HepG2 (cell line): ENCODE measurements around the gene SLC30A4. TPM values are rescaled to one million over a fixed set of nuclear protein-coding genes. Genes with fewer than 3 reads are reported as not detected.

Experiments
- ATAC-seq: fragments of 200-7000 bp; cut with Tn5 transposase; 3 replicates; pipeline ENCODE4 v1.9.1; 2020; ENCODE audit warnings: mild to moderate bottlenecking, moderate library complexity
- BruUV-seq: library from RNA; stranded (reverse); fragments of 400-500 nt; replicated peaks from 2 replicates; lab custom pipeline; 2021; lab: Mats Ljungman, UMichigan
- CTCF ChIA-PET: fragments of 300-600 bp; formaldehyde crosslinking; extraction: SDS; loops from one replicate; lab custom pipeline; 2021; ENCODE audit warnings: low total read pairs, inconsistent platforms, low intra/inter-chr PET ratio; lab: Yijun Ruan, JAX
- POLR2A ChIA-PET: fragments of 350-600 bp; sonication (Branson Sonifier 250); formaldehyde crosslinking; loops from one replicate; lab custom pipeline; 2020; ENCODE audit warnings: antibody characterized with exemption, inconsistent platforms; lab: Yijun Ruan, JAX
- DNase-seq: peaks from one replicate; pipeline ENCODE4 v3.0.0-alpha.2; 2015; ENCODE audit warnings: low spot score
- FAIRE-seq: peaks from 3 replicates; lab custom pipeline; 2011; peaks lifted over from hg19 to GRCh38; lab: Jason Lieb, UNC
- H2AFZ ChIP-seq: one replicate; pipeline ENCODE4 v1.6.1; 2011; ENCODE audit warnings: low read length, inconsistent platforms
- H3K27ac ChIP-seq: fragments of 300-600 bp; 3 replicates; pipeline ENCODE4 v1.8.0; 2011; ENCODE audit warnings: mixed run types, mild to moderate bottlenecking, mixed read lengths, low read length, inconsistent platforms; ENCODE audit not compliant: insufficient read depth; ENCODE audit errors: extremely low read length
- H3K27me3 ChIP-seq, 2 experiments: fragments of 200-600 bp in 1 of 2; 2 replicates in 1 of 2; 3 replicates in 1 of 2; pipeline versions ENCODE4 v1.6.0 to v1.8.0; 2011; ENCODE audit warnings: low read length in 2 of 2, mild to moderate bottlenecking in 2 of 2, moderate library complexity in 2 of 2, inconsistent platforms in 1 of 2; ENCODE audit not compliant: insufficient read depth in 2 of 2, control insufficient read depth in 1 of 2
- H3K36me3 ChIP-seq, 2 experiments: fragments of 200-600 bp in 1 of 2; replicated peaks in 1 of 2; 2 replicates in 1 of 2; 3 replicates in 1 of 2; pipeline versions ENCODE4 v1.5.1 to v1.8.0; 2011; ENCODE audit warnings: low read length in 2 of 2, inconsistent platforms in 1 of 2; ENCODE audit not compliant: insufficient read depth in 2 of 2, control insufficient read depth in 1 of 2
- H3K4me1 ChIP-seq: 2 replicates; pipeline ENCODE4 v1.5.1; 2012; ENCODE audit warnings: low read length, inconsistent platforms; ENCODE audit not compliant: insufficient read depth
- H3K4me2 ChIP-seq: 2 replicates; pipeline ENCODE4 v1.6.0; 2011; ENCODE audit warnings: low read depth, low read length, inconsistent platforms
- H3K4me3 ChIP-seq, 3 experiments: fragments of 200-600 bp in 1 of 3; sonication (generic), shearing (Covaris generic) in 1 of 3; replicated peaks in 1 of 3; 2 replicates each; pipeline ENCODE4 v1.5.1; 2011 to 2016; ENCODE audit warnings: low read length in 3 of 3, inconsistent platforms in 2 of 3, low read depth in 2 of 3, mild to moderate bottlenecking in 2 of 3, control low read depth in 1 of 3, mixed read lengths in 1 of 3; ENCODE audit not compliant: insufficient read depth in 1 of 3
- H3K79me2 ChIP-seq: one replicate; pipeline ENCODE4 v1.6.1; 2011; ENCODE audit warnings: low read length, inconsistent platforms; ENCODE audit not compliant: insufficient read depth
- H3K9ac ChIP-seq: 2 replicates; pipeline ENCODE4 v1.6.0; 2011; ENCODE audit warnings: mild to moderate bottlenecking, low read depth, low read length, inconsistent platforms; ENCODE audit not compliant: insufficient read depth
- H3K9me3 ChIP-seq: 2 replicates; pipeline ENCODE4 v1.5.1; 2012; ENCODE audit warnings: mild to moderate bottlenecking, low read length
- H4K20me1 ChIP-seq: 2 replicates; pipeline ENCODE4 v1.6.0; 2011; ENCODE audit warnings: inconsistent platforms, mild to moderate bottlenecking, low read length, moderate library complexity; ENCODE audit not compliant: insufficient read depth
- KAT8 ChIP-seq: IDR thresholded peaks from 2 replicates; pipeline ENCODE4 v1.6.1; 2016; ENCODE audit warnings: missing genetic modification reagents, missing compliant biosample characterization
- NFE2L1 ChIP-seq: sonication (generic); formaldehyde crosslinking; IDR thresholded peaks from 2 replicates; pipeline ENCODE4 v1.4.0; 2020; ENCODE audit warnings: missing genetic modification reagents, mild to moderate bottlenecking, borderline replicate concordance
- RARA ChIP-seq: IDR thresholded peaks from 2 replicates; pipeline ENCODE4 v1.6.1; 2016; ENCODE audit warnings: missing genetic modification reagents, missing compliant biosample characterization
- SOX5 ChIP-seq: IDR thresholded peaks from 2 replicates; pipeline ENCODE4 v1.6.1; 2016; ENCODE audit warnings: borderline replicate concordance
- SRY ChIP-seq: sonication (generic); formaldehyde crosslinking; IDR thresholded peaks from 2 replicates; pipeline ENCODE4 v1.8.0; 2022; ENCODE audit warnings: mild to moderate bottlenecking, missing genetic modification reagents
- YEATS4 ChIP-seq: sonication (generic); formaldehyde crosslinking; IDR thresholded peaks from 2 replicates; pipeline ENCODE4 v1.4.0; 2020; ENCODE audit warnings: missing genetic modification reagents, borderline replicate concordance
- ZBTB7A ChIP-seq: sonication (generic); formaldehyde crosslinking; IDR thresholded peaks from 2 replicates; pipeline ENCODE4 v1.8.0; 2022; ENCODE audit warnings: mild to moderate bottlenecking, missing genetic modification reagents
- ZFP37 ChIP-seq: sonication (generic); formaldehyde crosslinking; IDR thresholded peaks from 2 replicates; pipeline ENCODE4 v1.4.0; 2020; ENCODE audit warnings: missing genetic modification reagents, borderline replicate concordance
- ZNF367 ChIP-seq: sonication (generic); formaldehyde crosslinking; IDR thresholded peaks from 2 replicates; pipeline ENCODE4 v1.4.0; 2020; ENCODE audit warnings: missing genetic modification reagents, borderline replicate concordance
- ZNF607 ChIP-seq: sonication (generic); formaldehyde crosslinking; IDR thresholded peaks from 2 replicates; pipeline ENCODE4 v1.5.1; 2020; ENCODE audit warnings: missing genetic modification reagents, mild to moderate bottlenecking, borderline replicate concordance
- WGBS: methylation state at CpG from one replicate; pipeline ENCODE4 v1.1.6; 2017; ENCODE audit warnings: low lambda C conversion rate; 5-methylcytosine and 5-hydroxymethylcytosine counted together
- in situ Hi-C: cut with HindIII; loops from 2 replicates; pipeline ENCODE4 v1.10.0; 2017; ENCODE audit warnings: low pct_unique_long_range_greater_than_20kb; ENCODE audit not compliant: extremely low pct_ligation_motif_present
- intact Hi-C: fragments of 100-400 bp; cut with micrococcal nuclease; formaldehyde crosslinking; loops from one replicate; pipeline ENCODE4 v1.10.0; 2022; ENCODE audit not compliant: unreplicated experiment
- polyA plus RNA-seq, 8 experiments: library from polyadenylated mRNA; depleted of rRNA in 3 of 8; stranded (reverse) in 7 of 8; unstranded in 1 of 8; fragments of >200 nt; fragmentation: Illumina TruSeq in 4 of 8; extraction: Trizol in 4 of 8; gene quantifications; 2 replicates each; pipeline versions ENCODE4 v1.2.1 to v1.2.3, GENCODE V29; 2011 to 2016; ENCODE audit warnings: low read depth in 4 of 8, missing spikeins in 1 of 8, mixed read lengths in 1 of 8; ENCODE audit not compliant: insufficient read depth in 1 of 8
- total RNA-seq, 5 experiments: library from RNA; depleted of rRNA; stranded (reverse); fragments of >200 nt; fragmentation: Illumina TruSeq; extraction: Trizol; gene quantifications; 2 replicates each; pipeline ENCODE4 v1.2.3, GENCODE V29; 2016; ENCODE audit warnings: low read depth in 1 of 5
- TF ChIP-seq, protein P1 (sequence below): IDR thresholded peaks from 2 replicates; pipeline ENCODE4 v1.6.1; 2016; ENCODE audit warnings: low read depth, missing genetic modification reagents, missing compliant biosample characterization
- TF ChIP-seq, protein P2 (sequence below), 2 experiments: sonication (generic) in 1 of 2; formaldehyde crosslinking in 1 of 2; IDR thresholded peaks; 2 replicates each; pipeline versions ENCODE4 v1.5.1 to v1.6.1; 2011 to 2020; ENCODE audit warnings: borderline replicate concordance in 1 of 2, low read depth in 1 of 2, low read length in 1 of 2, mild to moderate bottlenecking in 1 of 2, missing genetic modification reagents in 1 of 2, moderate library complexity in 1 of 2
- TF ChIP-seq, protein P3 (sequence below): sonication (generic); formaldehyde crosslinking; IDR thresholded peaks from 2 replicates; pipeline ENCODE4 v1.4.0; 2020; ENCODE audit warnings: mild to moderate bottlenecking, low read depth, missing genetic modification reagents

SLC30A4 gene
- total and polyA plus RNA-seq, 2 of the 13 experiments (the other 11 are each of a cell fraction or from before 2014, with no cell fraction given), result 0.01 to 0.04 TPM

DNA sequence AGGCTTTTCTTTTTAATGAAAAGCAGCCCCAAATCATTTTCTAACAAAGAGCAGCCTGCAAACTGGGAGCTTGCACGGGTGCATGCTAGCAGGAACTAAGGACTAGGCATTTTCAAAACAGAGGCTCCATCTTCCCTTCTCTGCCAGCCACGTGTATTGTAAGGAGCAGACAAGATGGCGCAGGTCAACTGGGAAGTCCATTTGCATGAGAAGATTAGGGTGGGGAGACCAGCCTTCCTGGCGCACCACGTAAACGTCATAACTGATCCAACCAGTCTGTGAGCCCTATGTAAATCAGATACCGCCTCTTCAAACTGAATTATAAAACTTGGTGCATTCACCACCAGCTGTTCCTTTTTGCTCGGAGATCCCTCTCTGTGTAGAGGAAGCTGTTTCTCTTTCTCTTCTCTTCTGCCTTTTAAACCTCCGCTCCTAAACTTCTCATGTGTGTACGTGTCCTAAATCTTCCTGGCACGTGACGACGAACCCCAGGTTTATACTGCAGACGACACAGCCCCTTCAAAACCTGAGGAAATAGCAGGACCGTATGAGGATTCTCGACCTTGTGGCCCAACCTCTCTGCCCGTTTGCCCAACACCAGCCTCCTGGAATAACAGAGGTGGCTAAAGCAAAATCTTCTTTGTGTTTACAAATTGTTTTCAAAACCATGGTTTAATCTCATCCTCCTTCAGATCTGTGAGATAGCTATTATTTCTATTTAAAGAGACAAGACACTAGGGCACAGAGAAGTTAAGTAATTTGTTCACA is 26.4 kb upstream of the SLC30A4 start:
- CTCF ChIA-PET, result no interaction called here
- in situ Hi-C loops, result no loop called here
- peak overlapping the region; percentile 93 for H2AFZ ChIP-seq
- no peaks in the 10 kb centered on the region for H3K79me2 ChIP-seq
- no peaks in the 10 kb centered on the region; a peak in 1 of 5 replicates for H3K27me3 ChIP-seq
- H3K27ac ChIP-seq, result no peak overlapping the region
- no peaks in the 10 kb centered on the region for H3K36me3 ChIP-seq
- peak overlapping the region; percentile 32 to 38 (median 33); a peak in 3 of 6 replicates for H3K4me3 ChIP-seq
- H3K4me1 ChIP-seq, result no peaks in the 10 kb centered on the region; the same call in 1 of the 2 replicates
- DNase-seq, result peak; percentile 53
- POLR2A ChIA-PET, result interaction anchor here (1.9 kb wide), 1 partner anchor 37 kb away, joined by 20 read pairs; the partner anchor contains the start of gene BLOC1S6
- intact Hi-C loops, result no loop called here
- peak overlapping the region; percentile 62 for H3K4me2 ChIP-seq
- BruUV-seq, result TSS peak; percentile 58
- no peaks in the 10 kb centered on the region for H3K9me3 ChIP-seq
- peak; percentile 80 for ATAC-seq
- FAIRE-seq, result no peak
- WGBS, result 26% methylated on average over 17 of the region's 17 CpGs
- H3K9ac ChIP-seq, result 0 out of 2 replicates have a peak overlapping the region, but pooled peaks have one; percentile 25
- no peaks in the 10 kb centered on the region for H4K20me1 ChIP-seq
- TF ChIP-seq RARA (CRISPR knock-in tag), result no peak
- TF ChIP-seq YEATS4 (CRISPR knock-in tag), result 0 out of 2 replicates have a peak, but pooled peaks have one; percentile 47
- TF ChIP-seq, protein P1, sequence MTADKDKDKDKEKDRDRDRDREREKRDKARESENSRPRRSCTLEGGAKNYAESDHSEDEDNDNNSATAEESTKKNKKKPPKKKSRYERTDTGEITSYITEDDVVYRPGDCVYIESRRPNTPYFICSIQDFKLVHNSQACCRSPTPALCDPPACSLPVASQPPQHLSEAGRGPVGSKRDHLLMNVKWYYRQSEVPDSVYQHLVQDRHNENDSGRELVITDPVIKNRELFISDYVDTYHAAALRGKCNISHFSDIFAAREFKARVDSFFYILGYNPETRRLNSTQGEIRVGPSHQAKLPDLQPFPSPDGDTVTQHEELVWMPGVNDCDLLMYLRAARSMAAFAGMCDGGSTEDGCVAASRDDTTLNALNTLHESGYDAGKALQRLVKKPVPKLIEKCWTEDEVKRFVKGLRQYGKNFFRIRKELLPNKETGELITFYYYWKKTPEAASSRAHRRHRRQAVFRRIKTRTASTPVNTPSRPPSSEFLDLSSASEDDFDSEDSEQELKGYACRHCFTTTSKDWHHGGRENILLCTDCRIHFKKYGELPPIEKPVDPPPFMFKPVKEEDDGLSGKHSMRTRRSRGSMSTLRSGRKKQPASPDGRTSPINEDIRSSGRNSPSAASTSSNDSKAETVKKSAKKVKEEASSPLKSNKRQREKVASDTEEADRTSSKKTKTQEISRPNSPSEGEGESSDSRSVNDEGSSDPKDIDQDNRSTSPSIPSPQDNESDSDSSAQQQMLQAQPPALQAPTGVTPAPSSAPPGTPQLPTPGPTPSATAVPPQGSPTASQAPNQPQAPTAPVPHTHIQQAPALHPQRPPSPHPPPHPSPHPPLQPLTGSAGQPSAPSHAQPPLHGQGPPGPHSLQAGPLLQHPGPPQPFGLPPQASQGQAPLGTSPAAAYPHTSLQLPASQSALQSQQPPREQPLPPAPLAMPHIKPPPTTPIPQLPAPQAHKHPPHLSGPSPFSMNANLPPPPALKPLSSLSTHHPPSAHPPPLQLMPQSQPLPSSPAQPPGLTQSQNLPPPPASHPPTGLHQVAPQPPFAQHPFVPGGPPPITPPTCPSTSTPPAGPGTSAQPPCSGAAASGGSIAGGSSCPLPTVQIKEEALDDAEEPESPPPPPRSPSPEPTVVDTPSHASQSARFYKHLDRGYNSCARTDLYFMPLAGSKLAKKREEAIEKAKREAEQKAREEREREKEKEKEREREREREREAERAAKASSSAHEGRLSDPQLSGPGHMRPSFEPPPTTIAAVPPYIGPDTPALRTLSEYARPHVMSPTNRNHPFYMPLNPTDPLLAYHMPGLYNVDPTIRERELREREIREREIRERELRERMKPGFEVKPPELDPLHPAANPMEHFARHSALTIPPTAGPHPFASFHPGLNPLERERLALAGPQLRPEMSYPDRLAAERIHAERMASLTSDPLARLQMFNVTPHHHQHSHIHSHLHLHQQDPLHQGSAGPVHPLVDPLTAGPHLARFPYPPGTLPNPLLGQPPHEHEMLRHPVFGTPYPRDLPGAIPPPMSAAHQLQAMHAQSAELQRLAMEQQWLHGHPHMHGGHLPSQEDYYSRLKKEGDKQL, result no peak
- no peak for TF ChIP-seq ZBTB7A (CRISPR knock-in tag)
- peak; percentile 35; the same call in 1 of the 2 replicates for TF ChIP-seq KAT8 (CRISPR knock-in tag)
- TF ChIP-seq ZFP37 (CRISPR knock-in tag), result no peak
- TF ChIP-seq ZNF367 (CRISPR knock-in tag), result no peak
- no peak for TF ChIP-seq ZNF607 (CRISPR knock-in tag)
- no peak for TF ChIP-seq SRY
- TF ChIP-seq NFE2L1, result no peak
- no peak for TF ChIP-seq SOX5 (CRISPR knock-in tag)
- TF ChIP-seq, protein P2, sequence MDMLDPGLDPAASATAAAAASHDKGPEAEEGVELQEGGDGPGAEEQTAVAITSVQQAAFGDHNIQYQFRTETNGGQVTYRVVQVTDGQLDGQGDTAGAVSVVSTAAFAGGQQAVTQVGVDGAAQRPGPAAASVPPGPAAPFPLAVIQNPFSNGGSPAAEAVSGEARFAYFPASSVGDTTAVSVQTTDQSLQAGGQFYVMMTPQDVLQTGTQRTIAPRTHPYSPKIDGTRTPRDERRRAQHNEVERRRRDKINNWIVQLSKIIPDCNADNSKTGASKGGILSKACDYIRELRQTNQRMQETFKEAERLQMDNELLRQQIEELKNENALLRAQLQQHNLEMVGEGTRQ (IDR thresholded peaks at IDR 0.05; ENCODE audit: low read depth, low read length), result no peak
- TF ChIP-seq, protein P2 (CRISPR knock-in tag; IDR thresholded peaks at IDR 0.05; ENCODE audit: borderline replicate concordance), result no peak
- TF ChIP-seq, protein P3, sequence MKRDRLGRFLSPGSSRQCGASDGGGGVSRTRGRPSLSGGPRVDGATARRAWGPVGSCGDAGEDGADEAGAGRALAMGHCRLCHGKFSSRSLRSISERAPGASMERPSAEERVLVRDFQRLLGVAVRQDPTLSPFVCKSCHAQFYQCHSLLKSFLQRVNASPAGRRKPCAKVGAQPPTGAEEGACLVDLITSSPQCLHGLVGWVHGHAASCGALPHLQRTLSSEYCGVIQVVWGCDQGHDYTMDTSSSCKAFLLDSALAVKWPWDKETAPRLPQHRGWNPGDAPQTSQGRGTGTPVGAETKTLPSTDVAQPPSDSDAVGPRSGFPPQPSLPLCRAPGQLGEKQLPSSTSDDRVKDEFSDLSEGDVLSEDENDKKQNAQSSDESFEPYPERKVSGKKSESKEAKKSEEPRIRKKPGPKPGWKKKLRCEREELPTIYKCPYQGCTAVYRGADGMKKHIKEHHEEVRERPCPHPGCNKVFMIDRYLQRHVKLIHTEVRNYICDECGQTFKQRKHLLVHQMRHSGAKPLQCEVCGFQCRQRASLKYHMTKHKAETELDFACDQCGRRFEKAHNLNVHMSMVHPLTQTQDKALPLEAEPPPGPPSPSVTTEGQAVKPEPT (CRISPR knock-in tag), result no peak
